GM12874 (cell line): ENCODE measurements around the gene ALDH3B2.

Source experiments
- TF ChIP-seq, protein P1 (sequence below): IDR thresholded peaks from 2 replicates; pipeline ENCODE4 v1.5.1; 2011; ENCODE audit warnings: low read depth, mild to moderate bottlenecking, control low read depth, low read length, moderate library complexity; ENCODE audit not compliant: insufficient read depth

ALDH3B2 gene

GRCh38 chr11:67698247-67698646, 23.8 kb upstream of the ALDH3B2 start:
- TF ChIP-seq, protein P1, sequence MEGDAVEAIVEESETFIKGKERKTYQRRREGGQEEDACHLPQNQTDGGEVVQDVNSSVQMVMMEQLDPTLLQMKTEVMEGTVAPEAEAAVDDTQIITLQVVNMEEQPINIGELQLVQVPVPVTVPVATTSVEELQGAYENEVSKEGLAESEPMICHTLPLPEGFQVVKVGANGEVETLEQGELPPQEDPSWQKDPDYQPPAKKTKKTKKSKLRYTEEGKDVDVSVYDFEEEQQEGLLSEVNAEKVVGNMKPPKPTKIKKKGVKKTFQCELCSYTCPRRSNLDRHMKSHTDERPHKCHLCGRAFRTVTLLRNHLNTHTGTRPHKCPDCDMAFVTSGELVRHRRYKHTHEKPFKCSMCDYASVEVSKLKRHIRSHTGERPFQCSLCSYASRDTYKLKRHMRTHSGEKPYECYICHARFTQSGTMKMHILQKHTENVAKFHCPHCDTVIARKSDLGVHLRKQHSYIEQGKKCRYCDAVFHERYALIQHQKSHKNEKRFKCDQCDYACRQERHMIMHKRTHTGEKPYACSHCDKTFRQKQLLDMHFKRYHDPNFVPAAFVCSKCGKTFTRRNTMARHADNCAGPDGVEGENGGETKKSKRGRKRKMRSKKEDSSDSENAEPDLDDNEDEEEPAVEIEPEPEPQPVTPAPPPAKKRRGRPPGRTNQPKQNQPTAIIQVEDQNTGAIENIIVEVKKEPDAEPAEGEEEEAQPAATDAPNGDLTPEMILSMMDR: peak; percentile 61

- TF ChIP-seq, protein P1: no peak
Measured at GRCh38 chr11:67697846-67698245, 23.4 kb upstream of the ALDH3B2 start.

- TF ChIP-seq, protein P1: no peak
Measured at GRCh38 chr11:67696998-67697397, 22.6 kb upstream of the ALDH3B2 start.

- TF ChIP-seq, protein P1: no peak
Measured at GRCh38 chr11:67695606-67696005, 21.2 kb upstream of the ALDH3B2 start.

DNA sequence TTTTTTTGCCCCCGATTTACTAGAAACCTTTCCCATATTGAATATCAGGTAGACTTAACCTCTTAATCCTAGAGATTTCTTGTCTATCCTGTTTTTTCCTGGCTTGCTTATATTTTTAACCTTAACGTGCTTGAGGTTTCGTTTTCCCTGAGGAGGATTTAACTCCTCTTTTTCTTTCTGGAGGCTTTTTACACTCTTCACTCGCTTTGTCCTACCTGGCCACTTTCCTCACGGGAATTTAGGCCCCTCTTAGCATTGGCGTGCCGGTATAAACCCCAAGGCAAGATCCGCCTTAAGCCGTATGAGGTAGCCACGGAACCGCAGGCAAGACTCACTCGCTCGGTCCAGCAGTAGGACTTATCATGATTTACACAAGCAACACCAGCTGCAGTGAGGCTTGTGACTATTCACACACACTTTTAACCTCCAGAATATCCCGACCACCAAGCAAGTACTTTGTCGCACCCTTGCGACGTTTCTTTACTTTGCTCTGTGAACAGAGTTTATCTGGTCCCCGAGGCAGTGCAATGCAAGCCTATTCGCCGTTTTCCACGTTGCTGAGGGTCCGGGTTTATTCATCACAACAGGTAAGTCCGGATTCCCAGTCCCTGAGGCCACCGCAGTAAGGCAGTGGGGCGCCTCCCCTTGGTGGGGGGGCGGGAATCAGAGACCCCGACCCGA, 20.6 kb upstream of the ALDH3B2 start:
- TF ChIP-seq, protein P1: no peak

DNA sequence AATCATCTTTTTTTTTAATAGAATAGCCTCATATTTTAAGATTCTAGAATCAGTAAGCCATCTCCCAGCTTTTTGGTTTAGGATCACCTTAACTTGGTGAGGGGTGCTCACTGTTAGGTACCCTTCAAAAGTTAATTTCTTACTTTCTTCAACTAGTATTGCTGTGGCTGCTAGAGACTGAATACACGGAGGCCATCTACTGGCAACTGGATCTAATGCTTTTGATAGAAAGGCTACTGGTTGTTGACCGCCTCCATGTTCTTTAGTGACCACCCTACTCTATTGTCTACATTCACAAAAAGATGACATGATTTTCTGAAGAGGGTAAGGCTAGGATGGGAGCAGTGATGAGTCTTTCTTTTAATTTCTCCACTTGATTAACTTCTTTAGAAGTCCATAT, 16.7 kb upstream of the ALDH3B2 start:
- TF ChIP-seq, protein P1: peak; percentile 26; the same call in 1 of the 2 replicates

DNA sequence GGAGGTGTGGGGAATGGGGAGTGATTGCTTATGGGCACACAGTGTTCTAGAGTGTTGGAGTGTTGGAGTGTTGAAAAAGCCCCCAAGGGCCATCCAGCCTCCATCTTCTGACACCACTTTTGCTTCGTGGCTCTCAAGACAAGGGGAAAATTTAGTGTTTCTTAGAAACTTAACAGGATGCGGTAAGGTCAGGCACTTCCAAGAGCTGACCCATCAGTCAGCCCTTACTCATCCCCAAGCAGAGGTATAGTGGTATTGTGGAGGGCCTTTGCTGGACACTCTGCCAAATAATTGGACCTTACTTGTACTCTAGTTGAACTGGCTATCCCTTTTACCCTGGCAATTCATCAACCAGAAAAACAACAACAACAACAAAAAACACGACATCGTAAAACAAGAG, 14.8 kb upstream of the ALDH3B2 start:
- TF ChIP-seq, protein P1: no peak
